ENCODE measurements around the gene AWAT1. TPM values are rescaled to one million over a fixed set of nuclear protein-coding genes. Genes with fewer than 3 reads are reported as not detected.

AWAT1 gene
- total RNA-seq (ENCODE audit: low replicate concordance): not detected in 2 replicates

DNA sequence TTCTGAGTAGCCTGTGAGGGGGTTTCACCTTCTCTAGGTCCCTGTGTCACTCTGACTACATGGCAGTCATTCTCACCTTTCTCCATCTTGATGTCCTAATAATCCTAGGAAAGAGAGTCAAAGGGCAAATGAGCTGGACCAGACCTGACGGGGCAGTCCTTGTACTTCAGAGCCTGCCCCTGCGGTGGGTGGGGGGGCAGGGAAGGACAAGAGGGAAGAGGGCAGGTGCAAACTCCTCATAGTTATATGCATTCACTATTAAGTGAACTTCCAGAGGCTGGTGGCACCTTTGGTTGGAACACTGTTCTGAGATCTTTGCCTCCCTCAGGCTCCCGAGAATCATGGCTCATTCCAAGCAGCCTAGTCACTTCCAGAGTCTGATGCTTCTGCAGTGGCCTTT is at the start of gene AWAT1:
TSS of gene AWAT1 (plus strand) at position 301 of the 400 bp plus-strand sequence. CDS start at position 342, 41 bp downstream.

DNA sequence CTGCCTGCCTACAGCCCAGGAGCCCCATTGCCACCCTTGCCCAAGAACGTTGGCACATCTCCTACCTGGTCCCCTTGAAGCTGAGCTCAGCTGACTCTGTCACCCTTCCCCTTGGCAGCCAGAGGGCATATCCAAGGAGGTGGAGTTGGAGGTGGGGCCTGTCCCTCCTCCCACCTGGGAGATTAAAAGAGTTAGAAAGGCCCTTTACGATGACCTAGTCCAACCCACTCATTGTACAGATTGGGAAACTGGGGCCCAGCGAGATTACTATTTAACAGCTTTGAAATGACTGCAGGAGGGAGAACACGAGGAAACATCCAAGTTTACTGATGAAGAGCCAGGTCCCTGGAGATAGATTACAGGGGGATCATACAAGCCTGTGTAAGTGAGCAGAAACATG is 25.6 kb downstream of the AWAT1 start, which contains the start of gene P2RY4:
TSS of gene P2RY4 (minus strand) at position 101 of the 400 bp plus-strand sequence. CDS start 580 bp downstream, outside the sequence.

DNA sequence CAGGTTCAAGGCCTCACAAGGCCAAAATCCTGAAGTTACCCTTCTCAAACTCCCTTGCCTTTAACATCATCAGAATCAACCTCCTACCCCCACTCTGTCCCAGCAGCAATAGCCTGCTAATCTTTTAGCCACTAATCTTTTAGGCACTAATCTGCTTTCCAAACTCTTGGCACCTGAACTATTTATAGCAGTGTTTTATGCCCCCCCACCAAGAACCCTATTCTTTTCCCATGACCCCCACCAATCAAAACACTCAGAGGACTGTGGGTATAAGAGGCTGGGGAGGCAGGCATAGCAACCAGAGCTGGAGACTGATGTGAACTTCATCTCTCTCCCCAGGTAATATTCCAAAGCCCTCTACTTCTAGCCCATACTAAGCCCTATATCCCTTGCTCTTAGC is 33.6 kb downstream of the AWAT1 start, which contains the start of gene ARR3:
TSS of gene ARR3 (plus strand) at position 301 of the 400 bp plus-strand sequence. CDS start 1,052 bp downstream, outside the sequence.

DNA sequence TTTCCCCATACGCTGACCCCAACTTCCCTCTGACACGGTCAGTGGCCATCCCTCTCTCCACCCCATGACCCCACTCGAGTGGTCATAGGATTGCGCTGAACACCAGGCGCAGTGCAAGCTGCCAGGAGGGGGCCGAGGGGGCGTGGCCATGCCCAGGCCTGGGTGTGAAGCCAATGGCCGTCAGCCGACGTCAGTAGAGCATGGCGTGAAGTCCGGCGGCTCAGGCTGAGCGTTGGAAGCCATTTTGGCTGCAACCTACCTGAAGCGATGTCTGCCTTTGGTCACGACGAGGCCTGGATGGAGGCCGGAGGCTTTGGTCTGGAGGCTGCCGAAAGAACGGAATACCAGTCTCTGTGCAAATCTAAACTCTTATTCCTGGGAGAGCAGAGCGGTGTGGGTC is 47.5 kb downstream of the AWAT1 start, which contains the start of gene RAB41:
TSS of gene RAB41 (plus strand) at position 222 of the 400 bp plus-strand sequence. CDS start at position 268, 46 bp downstream.

Other genes starting within 250 kb of the AWAT1 start
- 0.08 TPM in 1 of 2 replicates, not detected in the other for gene AWAT2, start 184.7 kb upstream of the AWAT1 start, total RNA-seq (ENCODE audit: low replicate concordance)
- gene OTUD6A, start 172.2 kb upstream of the AWAT1 start, total RNA-seq (ENCODE audit: low replicate concordance): not detected in 2 replicates
- 77.4 and 103 TPM in 2 replicates for gene IGBP1, start 101.2 kb upstream of the AWAT1 start, total RNA-seq (ENCODE audit: low replicate concordance)
- gene DGAT2L6, start 57.2 kb upstream of the AWAT1 start, total RNA-seq (ENCODE audit: low replicate concordance): not detected in 2 replicates
- under 0.01 TPM in 1 of 2 replicates, not detected in the other for gene P2RY4, start 25.5 kb downstream of the AWAT1 start, total RNA-seq (ENCODE audit: low replicate concordance)
- not detected in 2 replicates for gene ARR3, start 33.7 kb downstream of the AWAT1 start, total RNA-seq (ENCODE audit: low replicate concordance)
- not detected in 2 replicates for gene RAB41, start 47.5 kb downstream of the AWAT1 start, total RNA-seq (ENCODE audit: low replicate concordance)
- gene PDZD11, start 55.3 kb downstream of the AWAT1 start, total RNA-seq (ENCODE audit: low replicate concordance): 32.6 and 51.2 TPM in 2 replicates
- gene KIF4A, start 55.4 kb downstream of the AWAT1 start, total RNA-seq (ENCODE audit: low replicate concordance): 0.59 and 5.2 TPM in 2 replicates
- gene GDPD2, start 188.7 kb downstream of the AWAT1 start, total RNA-seq (ENCODE audit: low replicate concordance): not detected in 2 replicates
- gene DLG3, start 210.2 kb downstream of the AWAT1 start, total RNA-seq (ENCODE audit: low replicate concordance): 15.8 and 17.4 TPM in 2 replicates

All from smooth muscle cell of the coronary artery (primary cell).